HEK293 (cell line): ENCODE data around the gene HABP4.

Source experiments
- CTCF ChIA-PET: fragments of 350-600 bp; formaldehyde crosslinking; extraction: SDS; loops from one replicate; lab custom pipeline; 2021; ENCODE audit warnings: antibody characterized with exemption; lab: Yijun Ruan, JAX
- POLR2A ChIA-PET: fragments of 300-600 bp; formaldehyde crosslinking; extraction: SDS; loops from one replicate; lab custom pipeline; 2020; ENCODE audit warnings: antibody characterized with exemption, inconsistent platforms; lab: Yijun Ruan, JAX
- H3K27ac ChIP-seq: fragments of 200-500 bp; sonication (Bioruptor generic); 2 replicates; pipeline ENCODE4 v1.5.1; 2014; ENCODE audit warnings: low read depth, low read length, control low read depth, inconsistent platforms; ENCODE audit errors: extremely low read depth
- H3K36me3 ChIP-seq, 2 experiments: fragments of 200-500 bp in 1 of 2; sonication (Bioruptor generic) in 1 of 2; 1 replicate in 1 of 2; 2 replicates in 1 of 2; pipeline ENCODE4 v1.5.1; 2014 to 2017; ENCODE audit warnings: inconsistent platforms in 2 of 2, low read length in 2 of 2; ENCODE audit not compliant: control insufficient read depth in 2 of 2, insufficient read depth in 1 of 2
- H3K4me1 ChIP-seq: fragments of 200-500 bp; sonication (Bioruptor generic); 2 replicates; pipeline ENCODE4 v1.5.1; 2014; ENCODE audit warnings: mild to moderate bottlenecking, low read length, inconsistent platforms; ENCODE audit not compliant: control insufficient read depth, insufficient read depth
- H3K4me3 ChIP-seq: 2 replicates; pipeline ENCODE4 v1.5.1; 2011; ENCODE audit warnings: low read depth, mild to moderate bottlenecking, control low read depth, low read length, moderate library complexity
- H3K9me3 ChIP-seq: fragments of 200-500 bp; sonication (Bioruptor generic); 2 replicates; pipeline ENCODE4 v1.5.1; 2014; ENCODE audit warnings: low read depth, low read length, inconsistent platforms; ENCODE audit not compliant: control insufficient read depth, insufficient read depth
- GFI1B ChIP-seq: fragments of 450-650 bp; formaldehyde crosslinking; IDR thresholded peaks from 2 replicates; pipeline ENCODE4 v1.5.1; 2016; ENCODE audit warnings: missing biosample characterization, missing genetic modification characterization
- HIC1 ChIP-seq: fragments of 450-650 bp; formaldehyde crosslinking; IDR thresholded peaks from 2 replicates; pipeline ENCODE4 v1.5.1; 2016; ENCODE audit warnings: missing biosample characterization, missing genetic modification characterization
- KLF7 ChIP-seq: fragments of 450-650 bp; formaldehyde crosslinking; IDR thresholded peaks from 2 replicates; pipeline ENCODE4 v1.5.1; 2016; ENCODE audit warnings: missing biosample characterization, missing genetic modification characterization, borderline replicate concordance
- KLF9 ChIP-seq: fragments of 450-650 bp; formaldehyde crosslinking; IDR thresholded peaks from 2 replicates; pipeline ENCODE4 v1.5.1; 2016; ENCODE audit warnings: missing biosample characterization, missing genetic modification characterization, low read depth
- PRDM6 ChIP-seq: fragments of 450-650 bp; formaldehyde crosslinking; IDR thresholded peaks from 2 replicates; pipeline ENCODE4 v1.5.1; 2017; ENCODE audit warnings: missing biosample characterization, missing genetic modification characterization
- WT1 ChIP-seq: fragments of 450-650 bp; formaldehyde crosslinking; IDR thresholded peaks from 2 replicates; pipeline ENCODE4 v1.5.1; 2016; ENCODE audit warnings: missing biosample characterization, missing genetic modification characterization
- ZEB2 ChIP-seq: fragments of 450-650 bp; formaldehyde crosslinking; IDR thresholded peaks from 2 replicates; pipeline ENCODE4 v1.5.1; 2016; ENCODE audit warnings: missing biosample characterization, missing genetic modification characterization
- ZFHX2 ChIP-seq: fragments of 450-650 bp; formaldehyde crosslinking; conservative IDR thresholded peaks from 2 replicates; pipeline ENCODE4 v1.5.1; 2016; ENCODE audit warnings: missing biosample characterization, missing genetic modification characterization
- ZFP69B ChIP-seq: fragments of 450-650 bp; formaldehyde crosslinking; IDR thresholded peaks from 2 replicates; pipeline ENCODE4 v1.5.1; 2016; ENCODE audit warnings: missing biosample characterization, missing genetic modification characterization
- ZNF112 ChIP-seq: fragments of 450-650 bp; formaldehyde crosslinking; IDR thresholded peaks from 2 replicates; pipeline ENCODE4 v1.5.0; 2017; ENCODE audit warnings: missing biosample characterization, missing genetic modification characterization
- ZNF174 ChIP-seq: fragments of 450-650 bp; formaldehyde crosslinking; IDR thresholded peaks from 2 replicates; pipeline ENCODE4 v1.5.0; 2017; ENCODE audit warnings: missing biosample characterization, mild to moderate bottlenecking, missing genetic modification characterization
- ZNF184 ChIP-seq: fragments of 450-650 bp; IDR thresholded peaks from 2 replicates; pipeline ENCODE4 v1.5.1; 2018; ENCODE audit warnings: missing biosample characterization, mild to moderate bottlenecking, missing genetic modification characterization
- ZNF2 ChIP-seq: fragments of 450-650 bp; formaldehyde crosslinking; IDR thresholded peaks from 2 replicates; pipeline ENCODE4 v1.5.1; 2016; ENCODE audit warnings: missing biosample characterization, missing genetic modification characterization
- ZNF302 ChIP-seq: fragments of 450-650 bp; formaldehyde crosslinking; IDR thresholded peaks from 2 replicates; pipeline ENCODE4 v1.5.1; 2016; ENCODE audit warnings: missing biosample characterization, missing genetic modification characterization, low read depth
- ZNF335 ChIP-seq: fragments of 450-650 bp; formaldehyde crosslinking; conservative IDR thresholded peaks from 2 replicates; pipeline ENCODE4 v1.5.1; 2016; ENCODE audit warnings: missing biosample characterization, missing genetic modification characterization
- ZNF544 ChIP-seq: fragments of 450-650 bp; formaldehyde crosslinking; IDR thresholded peaks from 2 replicates; pipeline ENCODE4 v1.5.0; 2017; ENCODE audit warnings: missing biosample characterization, missing genetic modification characterization
- ZNF560 ChIP-seq: fragments of 450-650 bp; formaldehyde crosslinking; IDR thresholded peaks from 2 replicates; pipeline ENCODE4 v1.5.1; 2017; ENCODE audit warnings: missing biosample characterization, missing genetic modification characterization, borderline replicate concordance
- ZNF623 ChIP-seq: fragments of 450-650 bp; formaldehyde crosslinking; IDR thresholded peaks from 2 replicates; pipeline ENCODE4 v1.5.1; 2016; ENCODE audit warnings: missing biosample characterization, missing genetic modification characterization
- ZNF624 ChIP-seq: fragments of 450-650 bp; formaldehyde crosslinking; IDR thresholded peaks from 2 replicates; pipeline ENCODE4 v1.5.1; 2017; ENCODE audit warnings: missing biosample characterization, missing genetic modification characterization
- ZNF768 ChIP-seq: fragments of 450-650 bp; formaldehyde crosslinking; IDR thresholded peaks from 2 replicates; pipeline ENCODE4 v1.5.1; 2018; ENCODE audit warnings: missing biosample characterization, mild to moderate bottlenecking, missing genetic modification characterization
- ZNF777 ChIP-seq: fragments of 450-650 bp; formaldehyde crosslinking; IDR thresholded peaks from 2 replicates; pipeline ENCODE4 v1.5.1; 2017; ENCODE audit warnings: missing biosample characterization, missing genetic modification characterization, borderline replicate concordance
- ZXDB ChIP-seq: fragments of 450-650 bp; formaldehyde crosslinking; IDR thresholded peaks from 2 replicates; pipeline ENCODE4 v1.5.1; 2016; ENCODE audit warnings: missing biosample characterization, missing genetic modification characterization

Gene HABP4

GRCh38 chr9:96461336-96461735 lies 11.4 kb downstream of the HABP4 start:
- TF ChIP-seq ZFP69B (tag by site-specific recombination) (no peak), ZEB2 (no peak), GFI1B (tag by site-specific recombination) (no peak), ZNF112 (tag by site-specific recombination) (no peak), KLF7 (no peak), ZNF184 (tag by site-specific recombination) (no peak), ZNF2 (tag by site-specific recombination) (no peak), HIC1 (tag by site-specific recombination) (no peak), ZNF560 (no peak), ZNF623 (tag by site-specific recombination) (no peak), ZNF335 (tag by site-specific recombination) (no peak)
- TF ChIP-seq, all 188 proteins: peak for 0
- Histone ChIP-seq H3K27ac (no peak overlapping the region), H3K36me3 (peaks cover 0 to 18% of the 10 kb centered on the region in 2 experiments), H3K4me3 (no peak overlapping the region), H3K4me1 (0 out of 2 replicates have a peak, but pooled peaks cover 4% of the 10 kb centered on the region), H3K9me3 (no peaks in the 10 kb centered on the region)
- ChIA-PET CTCF (interaction anchor here (0.6 kb wide), 1 partner anchor 16 kb away, joined by 3 read pairs; no protein-coding TSS in a partner anchor), POLR2A (no interaction called here)

- CTCF ChIA-PET = no interaction called here
- POLR2A ChIA-PET = no interaction called here
- TF ChIP-seq ZNF777 = no peak
- TF ChIP-seq ZNF768 = no peak
- no peak for TF ChIP-seq ZNF544
- TF ChIP-seq ZFP69B (tag by site-specific recombination) = no peak
- TF ChIP-seq ZNF174 = no peak
- TF ChIP-seq ZNF624 (tag by site-specific recombination) = no peak
- TF ChIP-seq ZNF302 (tag by site-specific recombination) = no peak
- TF ChIP-seq ZXDB (tag by site-specific recombination) = no peak
- TF ChIP-seq KLF9 (tag by site-specific recombination) = no peak
- TF ChIP-seq PRDM6 (tag by site-specific recombination) = no peak
- TF ChIP-seq ZFHX2 (tag by site-specific recombination) = no peak
- no peak for TF ChIP-seq WT1 (tag by site-specific recombination)
These were observed 12.6 kb downstream of the HABP4 start for GRCh38 chr9:96462541-96462940.

More at GRCh38 chr9:96462541-96462940, 12.6 kb downstream of the HABP4 start:
- Histone ChIP-seq H3K4me1 (0 out of 2 replicates have a peak, but pooled peaks cover 4% of the 10 kb centered on the region), H3K4me3 (no peak overlapping the region), H3K9me3 (no peaks in the 10 kb centered on the region), H3K27ac (no peak overlapping the region), H3K36me3 (peaks cover 0 to 23% of the 10 kb centered on the region in 2 experiments)
